ENCODE measurements around the gene RPL7A.

GRCh38 chr9:133323991-133324703 lies 23.9 kb upstream of the RPL7A start:
- TF ChIP-seq POLR2A (IDR thresholded peaks at IDR 0.05) (no peak), CTCF (IDR thresholded peaks at IDR 0.05) (no peak)

All from uterus (tissue), 2 donors.